Gastroesophageal sphincter (tissue), 4 donors: ENCODE data around the gene MALT1. TPM values are rescaled to one million over a fixed set of nuclear protein-coding genes. Genes with fewer than 3 reads are reported as not detected.
"Not testable (repeated sequence)": the region's sequence is repeated elsewhere in the genome, so short reads cannot be mapped to it uniquely, and the experiment has no call there.

Experiments
- ATAC-seq: fragments of 150-250 bp; one replicate; pipeline ENCODE4 v1.9.1; 2016; ENCODE audit warnings: mild to moderate bottlenecking, moderate library complexity
- H3K27ac ChIP-seq, 4 donors: fragments of 200-600 bp; sonication (generic) in 3 of 4; 1 replicate in 3 of 4; 2 replicates in 1 of 4; pipeline ENCODE4 v1.5.1; 2016 to 2019
- H3K27me3 ChIP-seq: fragments of 200-600 bp; sonication (generic); one replicate; pipeline ENCODE4 v1.5.1; 2019
- H3K36me3 ChIP-seq, 2 donors: fragments of 200-600 bp; sonication (generic); one replicate each; pipeline ENCODE4 v1.5.1; 2019; ENCODE audit warnings: control low read depth in 1 of 2
- H3K4me1 ChIP-seq, 3 donors: fragments of 200-600 bp; sonication (generic); 1 replicate in 2 of 3; 2 replicates in 1 of 3; pipeline ENCODE4 v1.5.1; 2016 to 2019; ENCODE audit warnings: control low read depth in 2 of 3
- H3K4me3 ChIP-seq, 2 donors: fragments of 200-600 bp; sonication (generic); one replicate each; pipeline ENCODE4 v1.5.1; 2019; ENCODE audit warnings: mild to moderate bottlenecking in 1 of 2, moderate library complexity in 1 of 2
- H3K9me3 ChIP-seq, 3 donors: fragments of 200-600 bp; sonication (generic); one replicate each; pipeline ENCODE4 v1.5.1; 2017 to 2019; ENCODE audit warnings: control low read depth in 2 of 3
- CTCF ChIP-seq, 4 experiments: fragments of 200-600 bp in 2 of 4; fragments of 450-650 bp in 2 of 4; sonication (generic) in 1 of 4; IDR thresholded peaks; one replicate each; pipeline ENCODE4 v1.5.1; 2017 to 2019; ENCODE audit warnings: antibody characterized with exemption in 4 of 4, mild to moderate bottlenecking in 2 of 4, moderate library complexity in 2 of 4
- EP300 ChIP-seq: sonication (generic); formaldehyde crosslinking; IDR thresholded peaks from one replicate; pipeline ENCODE4 v1.6.1; 2017; ENCODE audit warnings: antibody characterized with exemption, mild to moderate bottlenecking
- POLR2A ChIP-seq, 2 donors: fragments of 450-650 bp; IDR thresholded peaks; one replicate each; pipeline ENCODE4 v1.6.1; 2017; ENCODE audit warnings: antibody characterized with exemption in 2 of 2, mild to moderate bottlenecking in 2 of 2, moderate library complexity in 1 of 2
- POLR2AphosphoS5 ChIP-seq: sonication (generic); formaldehyde crosslinking; IDR thresholded peaks from one replicate; pipeline ENCODE4 v1.6.1; 2017; ENCODE audit warnings: antibody characterized with exemption
- WGBS, 2 donors: methylation state at CpG; one replicate each; pipeline ENCODE4 v1.1.5; 2018; ENCODE audit warnings: low coverage in 1 of 2; 5-methylcytosine and 5-hydroxymethylcytosine counted together
- total RNA-seq, 4 donors: library from RNA; depleted of rRNA; stranded (reverse); fragments of >200 nt; gene quantifications; one replicate each; pipeline ENCODE4 v1.1.0, GENCODE V29; 2016

MALT1 gene
- total RNA-seq, 4 donors from 2014 or later = 19.4 to 26.6 (median 24.1) TPM

GRCh38 chr18:58645398-58645797 is 25.9 kb upstream of the MALT1 start:
- H3K4me1 ChIP-seq = no peaks in the 10 kb centered on the region
- H3K27ac ChIP-seq = no peak overlapping the region
- H3K4me3 ChIP-seq = no peak overlapping the region
- H3K9me3 ChIP-seq = no peaks in the 10 kb centered on the region
- no peaks in the 10 kb centered on the region for H3K36me3 ChIP-seq
- no peaks in the 10 kb centered on the region for H3K27me3 ChIP-seq
- WGBS, 2 donors = 64 to 70% methylated on average over 4 to 5 of the region's 5 CpGs
- TF ChIP-seq POLR2A (IDR thresholded peaks at IDR 0.05) (no peak), POLR2AphosphoS5 (no peak), CTCF (IDR thresholded peaks at IDR 0.05) (no peak), EP300 (no peak)
- ATAC-seq = no peak

GRCh38 chr18:58646334-58646862 is 24.9 kb upstream of the MALT1 start:
- TF ChIP-seq POLR2AphosphoS5 (no peak), EP300 (no peak), POLR2A (IDR thresholded peaks at IDR 0.05) (no peak), CTCF (IDR thresholded peaks at IDR 0.05) (no peak)
- H3K4me3 ChIP-seq = no peak overlapping the region
- no peaks in the 10 kb centered on the region for H3K36me3 ChIP-seq
- ATAC-seq = no peak
- H3K27ac ChIP-seq = no peak overlapping the region
- 73 to 80% methylated on average over 1 to 4 of the region's 4 CpGs for WGBS, 2 donors
- no peaks in the 10 kb centered on the region for H3K27me3 ChIP-seq
- no peaks in the 10 kb centered on the region for H3K4me1 ChIP-seq
- H3K9me3 ChIP-seq = no peaks in the 10 kb centered on the region

- WGBS, 2 donors = 90 to 92% methylated on average over 1 of the region's 1 CpG
- ATAC-seq = no peak
- Histone ChIP-seq H3K4me3 (no peak overlapping the region), H3K9me3 (peaks cover 0 to 2% (median 0%) of the 10 kb centered on the region in 3 donors), H3K27ac (no peak overlapping the region), H3K27me3 (no peaks in the 10 kb centered on the region), H3K36me3 (no peaks in the 10 kb centered on the region), H3K4me1 (no peaks in the 10 kb centered on the region)
- TF ChIP-seq CTCF (IDR thresholded peaks at IDR 0.05) (no peak), POLR2A (IDR thresholded peaks at IDR 0.05) (no peak)
Measured at GRCh38 chr18:58649966-58650816, 21.1 kb upstream of the MALT1 start.

GRCh38 chr18:58650830-58651229 is 20.4 kb upstream of the MALT1 start:
- H3K4me1 ChIP-seq, H3K27ac ChIP-seq, H3K9me3 ChIP-seq, H3K4me3 ChIP-seq, ATAC-seq, H3K27me3 ChIP-seq, H3K36me3 ChIP-seq: not testable (repeated sequence)
- WGBS, 2 donors = 79 to 83% methylated on average over 8 to 10 of the region's 10 CpGs

GRCh38 chr18:58653144-58653722 is 18.0 kb upstream of the MALT1 start:
- ATAC-seq, H3K4me3 ChIP-seq, H3K27me3 ChIP-seq, H3K9me3 ChIP-seq, H3K4me1 ChIP-seq, H3K36me3 ChIP-seq, H3K27ac ChIP-seq: not testable (repeated sequence)
- WGBS, 2 donors = 45 to 85% methylated on average over 5 to 7 of the region's 7 CpGs
